Activated naive CD8-positive, alpha-beta T cell treated with anti-CD3 and anti-CD28 coated beads for 36 hours (primary cell): ENCODE results near the gene C12orf76. TPM values are rescaled to one million over a fixed set of nuclear protein-coding genes. Genes with fewer than 3 reads are reported as not detected.
"Not testable (repeated sequence)": the region's sequence is repeated elsewhere in the genome, so short reads cannot be mapped to it uniquely, and the experiment has no call there.

Experiments used
- DNase-seq: peaks from one replicate; pipeline ENCODE4 v3.0.0; 2021
- H3K27ac Mint-ChIP-seq: one replicate; pipeline ENCODE4 v1.8.0; 2022; ENCODE audit warnings: mild to moderate bottlenecking, moderate library complexity, mixed read lengths
- H3K27me3 Mint-ChIP-seq: one replicate; pipeline ENCODE4 v1.8.0; 2022; ENCODE audit warnings: mild to moderate bottlenecking, mixed read lengths
- H3K36me3 Mint-ChIP-seq: one replicate; pipeline ENCODE4 v1.8.0; 2021; ENCODE audit warnings: mild to moderate bottlenecking, mixed read lengths
- H3K4me1 Mint-ChIP-seq: one replicate; pipeline ENCODE4 v1.8.0; 2021; ENCODE audit warnings: mixed read lengths
- H3K4me3 Mint-ChIP-seq: one replicate; pipeline ENCODE4 v1.8.0; 2022; ENCODE audit warnings: mild to moderate bottlenecking, moderate library complexity, mixed read lengths
- H3K9me3 Mint-ChIP-seq: one replicate; pipeline ENCODE4 v1.8.0; 2022; ENCODE audit warnings: mixed read lengths
- total RNA-seq, 2 experiments: library from RNA; stranded (reverse); gene quantifications; one replicate each; pipeline ENCODE4 v1.2.3, GENCODE V29; 2021

C12orf76 gene
- total RNA-seq, 2 experiments from 2014 or later, result 6.6 to 7.3 TPM

- not testable (repeated sequence) for H3K27ac Mint-ChIP-seq, H3K36me3 Mint-ChIP-seq, DNase-seq, H3K27me3 Mint-ChIP-seq, H3K9me3 Mint-ChIP-seq
- H3K4me3 Mint-ChIP-seq, result peak overlapping the region; percentile 75
- H3K4me1 Mint-ChIP-seq, result peaks cover 21% of the 10 kb centered on the region
Measured at GRCh38 chr12:110072636-110073035, 24.3 kb upstream of the C12orf76 start.

- H3K9me3 Mint-ChIP-seq, result no peaks in the 10 kb centered on the region
- peak overlapping the region; percentile 50 for H3K4me3 Mint-ChIP-seq
- H3K4me1 Mint-ChIP-seq, result peaks cover 19% of the 10 kb centered on the region
- H3K27ac Mint-ChIP-seq, result no peak overlapping the region
- H3K36me3 Mint-ChIP-seq, result peaks cover 4% of the 10 kb centered on the region
- H3K27me3 Mint-ChIP-seq, result no peaks in the 10 kb centered on the region
- DNase-seq, result no peak
Measured at GRCh38 chr12:110071967-110072366, 23.6 kb upstream of the C12orf76 start.

- no peak for DNase-seq
- no peaks in the 10 kb centered on the region for H3K27me3 Mint-ChIP-seq
- no peak overlapping the region for H3K27ac Mint-ChIP-seq
- H3K4me3 Mint-ChIP-seq, result no peak overlapping the region
- H3K9me3 Mint-ChIP-seq, result no peaks in the 10 kb centered on the region
- H3K4me1 Mint-ChIP-seq, result peaks cover 19% of the 10 kb centered on the region
- H3K36me3 Mint-ChIP-seq, result peaks cover 4% of the 10 kb centered on the region
Measured at GRCh38 chr12:110071504-110071903, 23.2 kb upstream of the C12orf76 start.

- H3K4me3 Mint-ChIP-seq, result no peak overlapping the region
- peaks cover 19% of the 10 kb centered on the region for H3K4me1 Mint-ChIP-seq
Measured at GRCh38 chr12:110068654-110069053, 20.3 kb upstream of the C12orf76 start.

GRCh38 chr12:110068115-110068514, 19.8 kb upstream of the C12orf76 start:
- H3K27me3 Mint-ChIP-seq, H3K9me3 Mint-ChIP-seq, DNase-seq, H3K4me3 Mint-ChIP-seq, H3K27ac Mint-ChIP-seq, H3K36me3 Mint-ChIP-seq: not testable (repeated sequence)
- peaks cover 14% of the 10 kb centered on the region for H3K4me1 Mint-ChIP-seq

More at GRCh38 chr12:110068654-110069053, 20.3 kb upstream of the C12orf76 start:
- DNase-seq, result no peak
- H3K9me3 Mint-ChIP-seq, result no peaks in the 10 kb centered on the region
- peaks cover 4% of the 10 kb centered on the region for H3K36me3 Mint-ChIP-seq
- no peaks in the 10 kb centered on the region for H3K27me3 Mint-ChIP-seq
- no peak overlapping the region for H3K27ac Mint-ChIP-seq

- H3K36me3 Mint-ChIP-seq, result peaks cover 4% of the 10 kb centered on the region
- no peaks in the 10 kb centered on the region for H3K27me3 Mint-ChIP-seq
- H3K27ac Mint-ChIP-seq, result no peak overlapping the region
- DNase-seq, result no peak
- H3K4me1 Mint-ChIP-seq, result peaks cover 9% of the 10 kb centered on the region
- no peaks in the 10 kb centered on the region for H3K9me3 Mint-ChIP-seq
- H3K4me3 Mint-ChIP-seq, result no peak overlapping the region
Measured at GRCh38 chr12:110067531-110067930, 19.2 kb upstream of the C12orf76 start.

- H3K9me3 Mint-ChIP-seq, result no peaks in the 10 kb centered on the region
- DNase-seq, result no peak
- H3K4me1 Mint-ChIP-seq, result peaks cover 8% of the 10 kb centered on the region
- no peak overlapping the region for H3K27ac Mint-ChIP-seq
- H3K36me3 Mint-ChIP-seq, result no peaks in the 10 kb centered on the region
- H3K27me3 Mint-ChIP-seq, result no peaks in the 10 kb centered on the region
- H3K4me3 Mint-ChIP-seq, result no peak overlapping the region
Measured at GRCh38 chr12:110065540-110065939, 17.2 kb upstream of the C12orf76 start.

- Mint-ChIP-seq H3K27me3 (no peaks in the 10 kb centered on the region), H3K4me3 (no peak overlapping the region), H3K27ac (no peak overlapping the region), H3K36me3 (no peaks in the 10 kb centered on the region), H3K9me3 (no peaks in the 10 kb centered on the region), H3K4me1 (peaks cover 14% of the 10 kb centered on the region)
- no peak for DNase-seq
Measured at GRCh38 chr12:110062241-110062640, 13.9 kb upstream of the C12orf76 start.

GRCh38 chr12:110059651-110060000, 11.3 kb upstream of the C12orf76 start:
- no peak for DNase-seq
- H3K36me3 Mint-ChIP-seq, result no peaks in the 10 kb centered on the region
- no peak overlapping the region for H3K4me3 Mint-ChIP-seq
- H3K4me1 Mint-ChIP-seq, result peaks cover 16% of the 10 kb centered on the region
- H3K27me3 Mint-ChIP-seq, result no peaks in the 10 kb centered on the region
- no peaks in the 10 kb centered on the region for H3K9me3 Mint-ChIP-seq
- no peak overlapping the region for H3K27ac Mint-ChIP-seq

GRCh38 chr12:110058875-110059615, 10.7 kb upstream of the C12orf76 start:
- H3K27me3 Mint-ChIP-seq, result no peaks in the 10 kb centered on the region
- no peak overlapping the region for H3K4me3 Mint-ChIP-seq
- no peaks in the 10 kb centered on the region for H3K9me3 Mint-ChIP-seq
- peaks cover 16% of the 10 kb centered on the region for H3K4me1 Mint-ChIP-seq
- H3K36me3 Mint-ChIP-seq, result no peaks in the 10 kb centered on the region
- H3K27ac Mint-ChIP-seq, result no peak overlapping the region
- no peak for DNase-seq

- H3K27me3 Mint-ChIP-seq, DNase-seq, H3K4me3 Mint-ChIP-seq, H3K27ac Mint-ChIP-seq, H3K36me3 Mint-ChIP-seq, H3K9me3 Mint-ChIP-seq: not testable (repeated sequence)
- peaks cover 16% of the 10 kb centered on the region for H3K4me1 Mint-ChIP-seq
Measured at GRCh38 chr12:110056643-110057042, 8.3 kb upstream of the C12orf76 start.

GRCh38 chr12:110055375-110056352, 7.3 kb upstream of the C12orf76 start:
- H3K9me3 Mint-ChIP-seq, H3K27me3 Mint-ChIP-seq, DNase-seq, H3K27ac Mint-ChIP-seq, H3K4me3 Mint-ChIP-seq, H3K36me3 Mint-ChIP-seq: not testable (repeated sequence)
- H3K4me1 Mint-ChIP-seq, result peaks cover 16% of the 10 kb centered on the region

GRCh38 chr12:110050927-110051326, 2.6 kb upstream of the C12orf76 start:
- no peaks in the 10 kb centered on the region for H3K27me3 Mint-ChIP-seq
- H3K4me3 Mint-ChIP-seq, result no peak overlapping the region
- H3K27ac Mint-ChIP-seq, result no peak overlapping the region
- H3K9me3 Mint-ChIP-seq, result no peaks in the 10 kb centered on the region
- no peak for DNase-seq
- H3K36me3 Mint-ChIP-seq, result no peaks in the 10 kb centered on the region
- peaks cover 23% of the 10 kb centered on the region for H3K4me1 Mint-ChIP-seq

GRCh38 chr12:110049666-110050065, 1.3 kb upstream of the C12orf76 start:
- Mint-ChIP-seq H3K27ac (peak overlapping the region; percentile 93), H3K4me1 (peaks cover 20% of the 10 kb centered on the region)
- not testable (repeated sequence) for H3K27me3 Mint-ChIP-seq

GRCh38 chr12:110049034-110049433, 712 bp upstream of the C12orf76 start:
- H3K4me3 Mint-ChIP-seq, result peak overlapping the region; percentile 87
- not testable (repeated sequence) for H3K27me3 Mint-ChIP-seq, H3K36me3 Mint-ChIP-seq, H3K9me3 Mint-ChIP-seq, DNase-seq
- peak overlapping the region; percentile 93 for H3K27ac Mint-ChIP-seq
- H3K4me1 Mint-ChIP-seq, result peaks cover 20% of the 10 kb centered on the region

More at GRCh38 chr12:110049666-110050065, 1.3 kb upstream of the C12orf76 start:
- not testable (repeated sequence) for H3K4me3 Mint-ChIP-seq, H3K36me3 Mint-ChIP-seq, DNase-seq, H3K9me3 Mint-ChIP-seq
